ENCODE data around the gene RSPO1.

GRCh38 chr1:37663426-37664000 is 28.8 kb upstream of the RSPO1 start:
- TF ChIP-seq EZH2 (IDR thresholded peaks at IDR 0.05; ENCODE audit: low read depth), result no peak
- no peak for TF ChIP-seq CTCF (conservative IDR thresholded peaks at IDR 0.05)

Measured in PC-9 (cell line).